Upper lobe of left lung (tissue), 6 donors: ENCODE data around the gene ADH6. TPM values are rescaled to one million over a fixed set of nuclear protein-coding genes. Genes with fewer than 3 reads are reported as not detected.
A peak's percentile ranks its signal among the peaks of the same experiment; 100 is the strongest.

ENCODE experiments used
- ATAC-seq, 2 donors: fragments of 200-7000 bp; cut with Tn5 transposase; one replicate each; pipeline ENCODE4 v1.9.1; 2022; ENCODE audit warnings: mild to moderate bottlenecking in 2 of 2, moderate library complexity in 2 of 2; ENCODE audit not compliant: low FRiP score in 2 of 2
- DNase-seq, 2 donors: peaks; one replicate each; pipeline ENCODE4 v3.0.0-alpha.2; 2019 to 2020
- H3K27ac ChIP-seq, 4 donors: fragments of 200-600 bp; sonication (generic); one replicate each; pipeline ENCODE4 v1.5.1; 2016 to 2019
- H3K27me3 ChIP-seq, 4 donors: fragments of 200-600 bp; sonication (generic); one replicate each; pipeline ENCODE4 v1.5.1; 2017 to 2019
- H3K36me3 ChIP-seq, 4 donors: fragments of 200-600 bp; sonication (generic); one replicate each; pipeline ENCODE4 v1.5.1; 2016 to 2019
- H3K4me1 ChIP-seq, 4 donors: fragments of 200-600 bp; sonication (generic); one replicate each; pipeline ENCODE4 v1.5.1; 2018 to 2019
- H3K4me3 ChIP-seq, 4 donors: fragments of 200-600 bp; sonication (generic); one replicate each; pipeline ENCODE4 v1.5.1; 2017 to 2019; ENCODE audit warnings: mild to moderate bottlenecking in 2 of 4, moderate library complexity in 1 of 4
- H3K9me3 ChIP-seq, 4 donors: fragments of 200-600 bp; sonication (generic); one replicate each; pipeline ENCODE4 v1.5.1; 2018 to 2019
- CTCF ChIP-seq, 6 experiments: fragments of 450-650 bp in 4 of 6; fragments of 200-600 bp in 2 of 6; sonication (generic) in 2 of 6; IDR thresholded peaks; one replicate each; pipeline ENCODE4 v1.5.1; 2016 to 2019; ENCODE audit warnings: antibody characterized with exemption in 6 of 6
- EP300 ChIP-seq, 4 donors: sonication (generic); formaldehyde crosslinking; IDR thresholded peaks; one replicate each; pipeline ENCODE4 v1.5.1; 2017; ENCODE audit warnings: antibody characterized with exemption in 4 of 4, control low read depth in 2 of 4
- POLR2A ChIP-seq, 4 donors: fragments of 450-650 bp; IDR thresholded peaks; one replicate each; pipeline ENCODE4 v1.5.1; 2016 to 2017; ENCODE audit warnings: antibody characterized with exemption in 4 of 4, mild to moderate bottlenecking in 2 of 4
- POLR2AphosphoS5 ChIP-seq, 2 donors: sonication (generic); formaldehyde crosslinking; IDR thresholded peaks; one replicate each; pipeline ENCODE4 v1.5.1; 2017; ENCODE audit warnings: antibody characterized with exemption in 2 of 2
- WGBS, 2 donors: methylation state at CpG; one replicate each; pipeline ENCODE4 v1.1.5; 2017 to 2018; 5-methylcytosine and 5-hydroxymethylcytosine counted together
- total RNA-seq, 6 donors: library from RNA; depleted of rRNA in 4 of 6; stranded (reverse); fragments of >200 nt in 4 of 6; gene quantifications; one replicate each; pipeline versions ENCODE4 v1.1.0 to v1.2.1, GENCODE V29; 2016 to 2021
- donor health status: DM: no; HTN: no; CAD: no; lungs with moderate emphysema.
- donor health status: DM: no; HTN: yes; CAD: no; lungs with severe emphysema.

Gene ADH6
- total RNA-seq, 6 donors from 2014 or later: 0.30 to 1.3 (median 0.39) TPM; not detected in 2

- TF ChIP-seq EP300 (IDR thresholded peaks at IDR 0.05): no peak
- TF ChIP-seq POLR2A (IDR thresholded peaks at IDR 0.05): no peak
- TF ChIP-seq POLR2AphosphoS5 (IDR thresholded peaks at IDR 0.05): no peak
- TF ChIP-seq CTCF (IDR thresholded peaks at IDR 0.05): no peak
- Histone ChIP-seq H3K36me3 (no peaks in the 10 kb centered on the region), H3K27me3 (no peaks in the 10 kb centered on the region), H3K27ac (no peak overlapping the region), H3K4me3 (no peak overlapping the region), H3K4me1 (peaks cover 4 to 15% (median 9%) of the 10 kb centered on the region in 4 donors), H3K9me3 (no peaks in the 10 kb centered on the region)
- no peak for ATAC-seq
- no peak for DNase-seq
- 78 to 82% methylated on average over 4 of the region's 4 CpGs for WGBS, 2 donors
Measured at GRCh38 chr4:99207069-99207743, 11.8 kb downstream of the ADH6 start.

GRCh38 chr4:99205153-99205979 is 13.7 kb downstream of the ADH6 start:
- peak; percentile 40 to 48 for TF ChIP-seq POLR2AphosphoS5 (IDR thresholded peaks at IDR 0.05)
- TF ChIP-seq CTCF (IDR thresholded peaks at IDR 0.05): no peak
- DNase-seq: peak in 1 of 2 donors; percentile 46
- Histone ChIP-seq H3K36me3 (no peaks in the 10 kb centered on the region), H3K4me3 (no peak overlapping the region), H3K9me3 (no peaks in the 10 kb centered on the region), H3K4me1 (peaks cover 8 to 20% (median 14%) of the 10 kb centered on the region in 4 donors), H3K27me3 (no peaks in the 10 kb centered on the region), H3K27ac (peak overlapping the region in 3 of 4 donors; percentile 24 to 28 (median 27))
- WGBS, 2 donors: 47 to 63% methylated on average over 5 of the region's 5 CpGs
- peak; percentile 76 to 78 for ATAC-seq

- Histone ChIP-seq H3K4me1 (peaks cover 8 to 20% (median 14%) of the 10 kb centered on the region in 4 donors), H3K36me3 (no peaks in the 10 kb centered on the region), H3K9me3 (no peaks in the 10 kb centered on the region), H3K27ac (peak overlapping the region in 3 of 4 donors; percentile 17 to 79 (median 57)), H3K27me3 (no peaks in the 10 kb centered on the region), H3K4me3 (no peak overlapping the region)
- peak; percentile 61 to 62 for TF ChIP-seq POLR2AphosphoS5 (IDR thresholded peaks at IDR 0.05)
- TF ChIP-seq EP300 (IDR thresholded peaks at IDR 0.05): peak in 3 of 4 donors; percentile 25 to 72 (median 44)
- TF ChIP-seq CTCF (IDR thresholded peaks at IDR 0.05): no peak
- no peak for TF ChIP-seq POLR2A (IDR thresholded peaks at IDR 0.05)
- peak in 1 of 2 donors; percentile 28 for ATAC-seq
- DNase-seq: no peak
- 32 to 36% methylated on average over 5 of the region's 5 CpGs for WGBS, 2 donors
Measured at GRCh38 chr4:99202536-99202935, 16.5 kb downstream of the ADH6 start.

GRCh38 chr4:99202094-99202493 is 17.0 kb downstream of the ADH6 start:
- H3K4me1 ChIP-seq: peaks cover 8 to 20% (median 14%) of the 10 kb centered on the region in 4 donors
- H3K9me3 ChIP-seq: no peaks in the 10 kb centered on the region
- ATAC-seq: peak in 1 of 2 donors; percentile 15
- no peak for TF ChIP-seq POLR2AphosphoS5 (IDR thresholded peaks at IDR 0.05)
- TF ChIP-seq POLR2A (IDR thresholded peaks at IDR 0.05): no peak
- TF ChIP-seq EP300 (IDR thresholded peaks at IDR 0.05): no peak
- TF ChIP-seq CTCF (IDR thresholded peaks at IDR 0.05): no peak
- H3K27me3 ChIP-seq: no peaks in the 10 kb centered on the region
- DNase-seq: no peak
- H3K27ac ChIP-seq: peak overlapping the region in 2 of 4 donors; percentile 57 to 79
- H3K4me3 ChIP-seq: no peak overlapping the region
- H3K36me3 ChIP-seq: no peaks in the 10 kb centered on the region
